CD4-positive, alpha-beta memory T cell (primary cell): ENCODE measurements around the gene STXBP4. TPM values are rescaled to one million over a fixed set of nuclear protein-coding genes. Genes with fewer than 3 reads are reported as not detected.

Source experiments
- CTCF ChIA-PET: fragments of 350-600 bp; sonication (Branson Sonifier 250); formaldehyde crosslinking; loops from one replicate; lab custom pipeline; 2021; ENCODE audit warnings: inconsistent platforms; ENCODE audit not compliant: partially characterized antibody; lab: Charles Lee
- POLR2A ChIA-PET: fragments of 350-600 bp; sonication (Branson Sonifier 250); formaldehyde crosslinking; loops from one replicate; lab custom pipeline; 2021; ENCODE audit not compliant: partially characterized antibody; lab: Charles Lee
- DNase-seq, 5 donors: peaks; one replicate each; pipeline versions ENCODE4 v3.0.0 to v3.0.0-alpha.2; 2020 to 2022; ENCODE audit warnings: mixed read lengths in 1 of 5
- H3K27ac ChIP-seq: one replicate; pipeline ENCODE4 v1.7.0; 2013; ENCODE audit warnings: low read depth, low read length
- H3K27me3 ChIP-seq: 2 replicates; pipeline ENCODE4 v1.7.0; 2013; ENCODE audit warnings: mild to moderate bottlenecking, low read length, moderate library complexity; ENCODE audit not compliant: insufficient read depth
- H3K36me3 ChIP-seq: 2 replicates; pipeline ENCODE4 v1.7.0; 2013; ENCODE audit warnings: mild to moderate bottlenecking, low read length, moderate library complexity; ENCODE audit not compliant: insufficient read depth
- H3K4me1 ChIP-seq: 2 replicates; pipeline ENCODE4 v1.7.0; 2013; ENCODE audit warnings: mild to moderate bottlenecking, low read length, moderate library complexity; ENCODE audit not compliant: insufficient read depth
- H3K4me3 ChIP-seq, 2 donors: one replicate each; pipeline ENCODE4 v1.7.0; 2013; ENCODE audit warnings: low read length in 2 of 2, mild to moderate bottlenecking in 1 of 2
- H3K9me3 ChIP-seq, 2 donors: one replicate each; pipeline ENCODE4 v1.7.0; 2013; ENCODE audit warnings: low read length in 2 of 2, control low read depth in 1 of 2; ENCODE audit not compliant: control insufficient read depth in 1 of 2
- H3K27ac Mint-ChIP-seq, 7 donors: one replicate each; pipeline ENCODE4 v1.8.0; 2020 to 2021; ENCODE audit warnings: mixed read lengths in 7 of 7, mild to moderate bottlenecking in 6 of 7, inconsistent platforms in 3 of 7, moderate library complexity in 3 of 7
- H3K27me3 Mint-ChIP-seq, 2 donors: one replicate each; pipeline ENCODE4 v1.8.0; 2020 to 2021; ENCODE audit warnings: mixed read lengths in 2 of 2
- H3K36me3 Mint-ChIP-seq, 2 donors: one replicate each; pipeline ENCODE4 v1.8.0; 2020 to 2021; ENCODE audit warnings: mixed read lengths in 2 of 2, inconsistent platforms in 1 of 2, mild to moderate bottlenecking in 1 of 2
- H3K4me1 Mint-ChIP-seq, 4 donors: one replicate each; pipeline ENCODE4 v1.8.0; 2020 to 2021; ENCODE audit warnings: mixed read lengths in 4 of 4, mild to moderate bottlenecking in 1 of 4
- H3K4me3 Mint-ChIP-seq, 8 donors: one replicate each; pipeline ENCODE4 v1.8.0; 2020 to 2021; ENCODE audit warnings: mixed read lengths in 8 of 8, mild to moderate bottlenecking in 7 of 8, moderate library complexity in 6 of 8, inconsistent platforms in 3 of 8
- H3K9me3 Mint-ChIP-seq, 8 donors: one replicate each; pipeline ENCODE4 v1.8.0; 2020 to 2021; ENCODE audit warnings: mixed read lengths in 8 of 8, mild to moderate bottlenecking in 5 of 8, inconsistent platforms in 3 of 8, moderate library complexity in 1 of 8
- intact Hi-C: fragments of 100-400 bp; cut with micrococcal nuclease; formaldehyde crosslinking; loops from one replicate; pipeline ENCODE4 v1.15.1; 2023
- polyA plus RNA-seq, 2 donors: library from polyadenylated mRNA; unstranded; fragments of 300-500 nt; fragmentation: Illumina TruSeq; gene quantifications; one replicate each; pipeline ENCODE4 v1.2.3, GENCODE V29; 2021
- total RNA-seq, 2 experiments: library from RNA; stranded (reverse); gene quantifications; one replicate each; pipeline ENCODE4 v1.2.3, GENCODE V29; 2021

STXBP4 gene
- total and polyA plus RNA-seq, 4 experiments from 2014 or later = 1.5 to 12.8 (median 7.3) TPM

- H3K27me3 Mint-ChIP-seq = no peaks in the 10 kb centered on the region
- CTCF ChIA-PET = interaction anchor here (1.6 kb wide), 1 partner anchor 62 kb away, joined by 3 read pairs; no protein-coding TSS in a partner anchor
- no peaks in the 10 kb centered on the region for H3K9me3 Mint-ChIP-seq
- no peak for DNase-seq
- no peaks in the 10 kb centered on the region for H3K4me1 Mint-ChIP-seq
- Histone ChIP-seq H3K36me3 (no peaks in the 10 kb centered on the region), H3K9me3 (no peaks in the 10 kb centered on the region), H3K27ac (no peak overlapping the region), H3K4me1 (no peaks in the 10 kb centered on the region), H3K4me3 (no peak overlapping the region), H3K27me3 (no peaks in the 10 kb centered on the region)
- H3K27ac Mint-ChIP-seq = peak overlapping the region in 1 of 7 donors; percentile 11
- no peak overlapping the region for H3K4me3 Mint-ChIP-seq
- intact Hi-C loops = no loop called here
- POLR2A ChIA-PET = no interaction called here
- peaks cover 0 to 7% of the 10 kb centered on the region in 2 donors for H3K36me3 Mint-ChIP-seq
These were observed 183.7 kb downstream of the STXBP4 start for GRCh38 chr17:55152236-55152635.

GRCh38 chr17:55154101-55154500 is 185.5 kb downstream of the STXBP4 start:
- H3K27me3 Mint-ChIP-seq = no peaks in the 10 kb centered on the region
- no peak overlapping the region for H3K27ac Mint-ChIP-seq
- H3K4me1 ChIP-seq = no peaks in the 10 kb centered on the region
- H3K27ac ChIP-seq = no peak overlapping the region
- no peak overlapping the region for H3K4me3 ChIP-seq
- no peaks in the 10 kb centered on the region for H3K9me3 Mint-ChIP-seq
- no peak overlapping the region for H3K4me3 Mint-ChIP-seq
- no peaks in the 10 kb centered on the region for H3K36me3 ChIP-seq
- intact Hi-C loops = no loop called here
- POLR2A ChIA-PET = no interaction called here
- H3K36me3 Mint-ChIP-seq = peaks cover 2 to 9% of the 10 kb centered on the region in 2 donors
- CTCF ChIA-PET = no interaction called here
- DNase-seq = no peak
- no peaks in the 10 kb centered on the region for H3K4me1 Mint-ChIP-seq
- no peaks in the 10 kb centered on the region for H3K9me3 ChIP-seq
- no peaks in the 10 kb centered on the region for H3K27me3 ChIP-seq

DNA sequence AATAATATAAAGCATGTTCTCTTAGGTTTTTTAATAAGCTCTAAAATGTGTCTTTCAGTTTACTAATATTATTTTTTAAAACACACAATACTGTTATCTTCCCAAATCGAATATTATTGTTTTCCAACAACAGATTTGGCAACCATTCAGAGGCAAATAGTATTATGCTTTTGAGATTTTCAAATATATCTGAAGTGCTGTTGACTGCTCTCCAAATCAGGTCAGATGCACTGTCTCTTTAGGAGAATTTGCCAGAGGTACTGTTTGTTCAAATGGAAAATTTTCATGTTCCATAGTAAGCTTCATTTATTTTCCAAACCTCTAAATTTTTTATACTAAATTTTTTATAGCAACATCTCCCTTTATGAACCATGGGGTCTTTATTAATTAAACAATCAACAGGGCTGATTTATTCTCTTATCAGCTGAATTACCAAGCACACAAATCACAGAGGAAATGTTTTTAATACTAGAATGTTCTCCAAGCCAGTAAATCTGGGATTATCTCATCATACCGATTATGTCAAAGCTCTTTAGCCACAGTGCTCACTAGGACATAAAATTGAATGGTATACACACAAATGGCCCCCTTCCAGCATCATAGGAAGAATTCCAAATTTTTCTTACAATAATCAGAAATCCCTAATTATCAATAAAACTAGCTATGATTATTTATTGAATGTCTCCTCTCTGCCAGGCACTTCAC is 187.4 kb downstream of the STXBP4 start:
- no peak overlapping the region for H3K4me3 ChIP-seq
- no peaks in the 10 kb centered on the region for H3K27me3 ChIP-seq
- Mint-ChIP-seq H3K4me3 (no peak overlapping the region), H3K4me1 (no peaks in the 10 kb centered on the region), H3K27ac (no peak overlapping the region), H3K36me3 (peaks cover 14% of the 10 kb centered on the region in 2 donors), H3K27me3 (no peaks in the 10 kb centered on the region), H3K9me3 (no peaks in the 10 kb centered on the region)
- H3K27ac ChIP-seq = no peak overlapping the region
- H3K4me1 ChIP-seq = no peaks in the 10 kb centered on the region
- no peak for DNase-seq
- POLR2A ChIA-PET = no interaction called here
- intact Hi-C loops = no loop called here
- CTCF ChIA-PET = interaction anchor here (1.1 kb wide), 1 partner anchor 13 kb away, joined by 3 read pairs; no protein-coding TSS in a partner anchor
- no peaks in the 10 kb centered on the region for H3K9me3 ChIP-seq
- no peaks in the 10 kb centered on the region for H3K36me3 ChIP-seq

- Histone ChIP-seq H3K27ac (no peak overlapping the region), H3K27me3 (no peaks in the 10 kb centered on the region), H3K4me3 (no peak overlapping the region), H3K9me3 (no peaks in the 10 kb centered on the region), H3K4me1 (no peaks in the 10 kb centered on the region), H3K36me3 (no peaks in the 10 kb centered on the region)
- ChIA-PET CTCF (no interaction called here), POLR2A (interaction anchor here (1.0 kb wide), 1 partner anchor 40 kb away, joined by 3 read pairs; no protein-coding TSS in a partner anchor)
- peaks cover 0 to under 1% (median under 1%) of the 10 kb centered on the region in 4 donors for H3K4me1 Mint-ChIP-seq
- no peaks in the 10 kb centered on the region for H3K9me3 Mint-ChIP-seq
- no peaks in the 10 kb centered on the region for H3K27me3 Mint-ChIP-seq
- no peak overlapping the region for H3K27ac Mint-ChIP-seq
- intact Hi-C loops = no loop called here
- H3K36me3 Mint-ChIP-seq = peaks cover 14 to 20% of the 10 kb centered on the region in 2 donors
- no peak overlapping the region for H3K4me3 Mint-ChIP-seq
- no peak for DNase-seq
These were observed 188.6 kb downstream of the STXBP4 start for GRCh38 chr17:55157165-55157564.

DNA sequence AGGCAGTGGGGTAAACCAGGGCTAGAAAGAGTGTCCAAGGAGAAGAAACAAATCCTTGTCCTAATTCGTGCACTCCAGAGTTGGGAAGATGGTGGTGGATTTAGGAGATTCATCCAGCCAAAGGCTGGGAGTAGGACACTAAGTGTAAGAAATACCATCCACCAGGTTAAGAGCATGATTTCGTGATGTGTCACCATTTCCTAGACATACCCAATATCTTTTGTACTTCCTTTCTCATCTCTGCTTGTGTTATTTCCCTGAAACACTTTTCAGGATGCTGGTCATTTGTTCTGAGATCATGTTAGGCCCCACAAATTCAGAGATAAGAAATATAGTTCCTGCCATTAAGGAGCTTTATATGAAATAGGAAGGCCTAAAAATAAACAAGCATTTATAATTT is 189.9 kb downstream of the STXBP4 start:
- ChIA-PET CTCF (no interaction called here), POLR2A (no interaction called here)
- Histone ChIP-seq H3K9me3 (no peaks in the 10 kb centered on the region), H3K27ac (no peak overlapping the region), H3K4me1 (no peaks in the 10 kb centered on the region), H3K27me3 (no peaks in the 10 kb centered on the region), H3K36me3 (no peaks in the 10 kb centered on the region), H3K4me3 (no peak overlapping the region)
- Mint-ChIP-seq H3K4me3 (no peak overlapping the region), H3K9me3 (no peaks in the 10 kb centered on the region), H3K36me3 (peaks cover 15 to 20% of the 10 kb centered on the region in 2 donors), H3K27ac (no peak overlapping the region), H3K27me3 (no peaks in the 10 kb centered on the region), H3K4me1 (peaks cover 0 to 2% (median under 1%) of the 10 kb centered on the region in 4 donors)
- intact Hi-C loops = no loop called here
- DNase-seq = no peak

DNA sequence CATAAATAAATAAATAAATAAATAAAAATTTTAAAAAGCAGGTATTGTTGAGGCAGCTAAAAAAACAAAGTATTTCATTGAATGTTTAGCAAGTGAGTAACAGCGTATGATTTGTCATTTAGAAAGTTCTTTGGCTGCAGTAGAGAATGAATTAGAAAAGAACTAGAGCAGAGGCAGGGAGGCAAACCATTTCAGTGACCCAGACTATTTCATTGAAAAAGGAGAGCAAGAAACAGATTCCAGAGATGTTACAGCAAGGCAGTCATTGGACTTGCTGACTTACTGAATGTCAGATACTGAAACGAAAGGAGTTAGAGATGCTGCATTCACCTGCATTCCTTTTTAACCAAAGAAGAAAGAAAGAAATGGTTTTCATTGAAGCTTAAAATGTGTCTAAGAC is 190.7 kb downstream of the STXBP4 start:
- intact Hi-C loops = no loop called here
- ChIA-PET POLR2A (interaction anchor here (0.7 kb wide), 1 partner anchor 11 kb away, joined by 4 read pairs; no protein-coding TSS in a partner anchor), CTCF (no interaction called here)
- Histone ChIP-seq H3K4me3 (no peak overlapping the region), H3K4me1 (no peaks in the 10 kb centered on the region), H3K9me3 (no peaks in the 10 kb centered on the region), H3K27ac (no peak overlapping the region), H3K36me3 (no peaks in the 10 kb centered on the region), H3K27me3 (no peaks in the 10 kb centered on the region)
- Mint-ChIP-seq H3K36me3 (peaks cover 15 to 20% of the 10 kb centered on the region in 2 donors), H3K4me3 (no peak overlapping the region), H3K27ac (no peak overlapping the region), H3K27me3 (no peaks in the 10 kb centered on the region), H3K4me1 (peaks cover 0 to 2% (median under 1%) of the 10 kb centered on the region in 4 donors), H3K9me3 (no peaks in the 10 kb centered on the region)
- DNase-seq = no peak

GRCh38 chr17:55160501-55160900 is 191.9 kb downstream of the STXBP4 start:
- no peaks in the 10 kb centered on the region for H3K27me3 ChIP-seq
- H3K27ac ChIP-seq = no peak overlapping the region
- no peaks in the 10 kb centered on the region for H3K27me3 Mint-ChIP-seq
- no peak overlapping the region for H3K4me3 Mint-ChIP-seq
- POLR2A ChIA-PET = no interaction called here
- peaks cover 15 to 25% of the 10 kb centered on the region in 2 donors for H3K36me3 Mint-ChIP-seq
- no peak overlapping the region for H3K4me3 ChIP-seq
- H3K27ac Mint-ChIP-seq = no peak overlapping the region
- H3K4me1 Mint-ChIP-seq = peaks cover 0 to 2% (median under 1%) of the 10 kb centered on the region in 4 donors
- no peaks in the 10 kb centered on the region for H3K4me1 ChIP-seq
- H3K36me3 ChIP-seq = no peaks in the 10 kb centered on the region
- H3K9me3 Mint-ChIP-seq = no peaks in the 10 kb centered on the region
- H3K9me3 ChIP-seq = no peaks in the 10 kb centered on the region
- no peak for DNase-seq
- intact Hi-C loops = no loop called here
- CTCF ChIA-PET = interaction anchor here (1.4 kb wide), 1 partner anchor 20 kb away, joined by 3 read pairs; no protein-coding TSS in a partner anchor
